ENCODE measurements around the gene GABRA1.

- TF ChIP-seq CTCF (IDR thresholded peaks at IDR 0.05) (no peak), POLR2A (IDR thresholded peaks at IDR 0.05) (no peak)
Observed at GRCh38 chr5:161863811-161864210, 15.9 kb downstream of the GABRA1 start.

Measured in right lobe of liver (tissue), 4 donors.